ENCODE results near the gene DGKZ. TPM values are rescaled to one million over a fixed set of nuclear protein-coding genes. Genes with fewer than 3 reads are reported as not detected.

The DGKZ gene
- total and polyA plus RNA-seq, 2 experiments from 2014 or later: 21.4 to 62.7 TPM

GRCh38 chr11:46380340-46381047 lies 33.2 kb downstream of the DGKZ start:
- WGBS, 2 experiments (ENCODE audit: low coverage in 1 of 2, low lambda C conversion rate in 2 of 2, missing lambda C conversion rate in 2 of 2): 1 to 5% methylated on average over 7 to 45 of the region's 45 CpGs
- Histone ChIP-seq H3K36me3 (ENCODE audit: low read depth) (no peaks in the 10 kb centered on the region), H3F3A (ENCODE audit: insufficient read depth) (0 out of 2 replicates have a peak, but pooled peaks cover 3% of the 10 kb centered on the region), H3K27me3 (replicated peaks; ENCODE audit: insufficient read depth) (no peaks in the 10 kb centered on the region), H3K27ac (no peak overlapping the region), H3K9me3 (ENCODE audit: low read depth) (no peaks in the 10 kb centered on the region), H3K9me2 (ENCODE audit: insufficient read depth) (no peaks in the 10 kb centered on the region), H3K9ac (peak overlapping the region; percentile 76), H2AFZ (peak overlapping the region; percentile 74), H3K4me2 (ENCODE audit: unreplicated experiment) (peak overlapping the region; percentile 74), H3K79me2 (ENCODE audit: insufficient read depth) (no peaks in the 10 kb centered on the region), H3K4me3 (peak overlapping the region; percentile 71), H4K20me1 (ENCODE audit: insufficient read depth) (no peaks in the 10 kb centered on the region), H3K4me1 (ENCODE audit: insufficient read depth) (no peaks in the 10 kb centered on the region)
- in situ Hi-C loops (cut with MboI): no loop called here
- TF ChIP-seq EZH2 (IDR thresholded peaks at IDR 0.05; ENCODE audit: insufficient read depth, poor library complexity, severe bottlenecking) (no peak), EZH2phosphoT487 (IDR thresholded peaks at IDR 0.05; ENCODE audit: insufficient read depth, low read depth) (no peak)
- DNase-seq: peak; percentile 59

- Histone ChIP-seq H3K4me1 (ENCODE audit: insufficient read depth) (no peaks in the 10 kb centered on the region), H3K9me3 (ENCODE audit: low read depth) (no peaks in the 10 kb centered on the region), H3K9me2 (ENCODE audit: insufficient read depth) (no peaks in the 10 kb centered on the region), H2AFZ (peak within 1 kb of the TSS; percentile 74), H3K79me2 (ENCODE audit: insufficient read depth) (no peaks in the 10 kb centered on the region), H3K36me3 (ENCODE audit: low read depth) (no peaks in the 10 kb centered on the region), H3F3A (ENCODE audit: insufficient read depth) (0 out of 2 replicates have a peak, but pooled peaks cover 3% of the 10 kb centered on the region), H3K4me2 (ENCODE audit: unreplicated experiment) (peak within 1 kb of the TSS; percentile 74), H3K27ac (no peak within 1 kb of the TSS), H4K20me1 (ENCODE audit: insufficient read depth) (no peaks in the 10 kb centered on the region), H3K9ac (peak within 1 kb of the TSS; percentile 76), H3K4me3 (peak within 1 kb of the TSS; percentile 71), H3K27me3 (replicated peaks; ENCODE audit: insufficient read depth) (no peaks in the 10 kb centered on the region)
- peak; percentile 61 for DNase-seq
- TF ChIP-seq EZH2phosphoT487 (IDR thresholded peaks at IDR 0.05; ENCODE audit: insufficient read depth, low read depth) (no peak), EZH2 (IDR thresholded peaks at IDR 0.05; ENCODE audit: insufficient read depth, poor library complexity, severe bottlenecking) (no peak)
- in situ Hi-C loops (cut with MboI): no loop called here
- 3% methylated on average over 19 to 96 of the region's 96 CpGs for WGBS, 2 experiments (ENCODE audit: low coverage in 1 of 2, low lambda C conversion rate in 2 of 2, missing lambda C conversion rate in 2 of 2)
These were observed 34.0 kb downstream of the DGKZ start, which contains the start of gene MDK for GRCh38 chr11:46381048-46381818. TSS of gene MDK (plus strand) at chr11:46381669. CDS start at chr11:46382058, 389 bp downstream.

GRCh38 chr11:46381819-46382645 lies 34.8 kb downstream of the DGKZ start:
- Histone ChIP-seq H2AFZ (peak overlapping the region; percentile 46; the same call in 1 of the 2 replicates), H3K79me2 (ENCODE audit: insufficient read depth) (no peaks in the 10 kb centered on the region), H3K4me1 (ENCODE audit: insufficient read depth) (no peaks in the 10 kb centered on the region), H3K36me3 (ENCODE audit: low read depth) (no peaks in the 10 kb centered on the region), H3K27ac (no peak overlapping the region), H3K9me2 (ENCODE audit: insufficient read depth) (no peaks in the 10 kb centered on the region), H3K4me3 (peak overlapping the region; percentile 62), H3K9me3 (ENCODE audit: low read depth) (no peaks in the 10 kb centered on the region), H3K9ac (peak overlapping the region; percentile 61), H3F3A (ENCODE audit: insufficient read depth) (0 out of 2 replicates have a peak, but pooled peaks cover 3% of the 10 kb centered on the region), H3K27me3 (replicated peaks; ENCODE audit: insufficient read depth) (no peaks in the 10 kb centered on the region), H4K20me1 (ENCODE audit: insufficient read depth) (no peaks in the 10 kb centered on the region), H3K4me2 (ENCODE audit: unreplicated experiment) (peak overlapping the region; percentile 20)
- WGBS, 2 experiments (ENCODE audit: low coverage in 1 of 2, low lambda C conversion rate in 2 of 2, missing lambda C conversion rate in 2 of 2): 7 to 11% methylated on average over 45 to 58 of the region's 66 CpGs
- TF ChIP-seq EZH2 (IDR thresholded peaks at IDR 0.05; ENCODE audit: insufficient read depth, poor library complexity, severe bottlenecking): no peak
- no peak for TF ChIP-seq EZH2phosphoT487 (IDR thresholded peaks at IDR 0.05; ENCODE audit: insufficient read depth, low read depth)
- in situ Hi-C loops (cut with MboI): no loop called here
- DNase-seq: peak; percentile 43

Measured in GM23248 (cell line).